ENCODE results near the gene RCN1. TPM values are rescaled to one million over a fixed set of nuclear protein-coding genes. Genes with fewer than 3 reads are reported as not detected.

RCN1 gene
- total RNA-seq, 2 experiments from 2014 or later, result 0.74 TPM; not detected in 1

- Histone ChIP-seq H3K4me1 (ENCODE audit: insufficient read depth, low read length, poor library complexity, severe bottlenecking) (no peaks in the 10 kb centered on the region), H3K9me3 (ENCODE audit: low read length) (no peaks in the 10 kb centered on the region), H3K36me3 (ENCODE audit: insufficient read depth, low read length) (no peaks in the 10 kb centered on the region), H3K27ac (ENCODE audit: low read depth, low read length, poor library complexity, severe bottlenecking) (no peak overlapping the region), H3K9me2 (ENCODE audit: insufficient read depth, low read length) (no peaks in the 10 kb centered on the region), H4K20me1 (ENCODE audit: insufficient read depth, low read length) (no peaks in the 10 kb centered on the region), H3K4me2 (ENCODE audit: low read length) (no peak overlapping the region), H3K79me2 (ENCODE audit: insufficient read depth, low read depth, low read length) (no peaks in the 10 kb centered on the region), H3K4me3 (ENCODE audit: low read depth, low read length, poor library complexity, severe bottlenecking) (no peak overlapping the region), H2AFZ (ENCODE audit: low read length) (no peak overlapping the region)
- TF ChIP-seq EZH2phosphoT487 (IDR thresholded peaks at IDR 0.05; ENCODE audit: borderline replicate concordance, low read depth, low read length) (no peak), CTCF (conservative IDR thresholded peaks at IDR 0.05; ENCODE audit: low read length) (no peak)
- intact Hi-C loops (cut with micrococcal nuclease; ENCODE audit: unreplicated experiment), result no loop called here
- CTCF ChIA-PET (ENCODE audit: unreplicated experiment), result no interaction called here
- DNase-seq (ENCODE audit: low spot score), result no peak
- no TSS peak for BruUV-seq (replicated peaks)
- POLR2A ChIA-PET, result no interaction called here
These were observed 45.8 kb downstream of the RCN1 start for GRCh38 chr11:32136657-32137056.

GRCh38 chr11:32137263-32137662 is 46.4 kb downstream of the RCN1 start:
- H3K4me2 ChIP-seq (ENCODE audit: low read length), result no peak overlapping the region
- H3K4me1 ChIP-seq (ENCODE audit: insufficient read depth, low read length, poor library complexity, severe bottlenecking), result no peaks in the 10 kb centered on the region
- no peaks in the 10 kb centered on the region for H3K79me2 ChIP-seq (ENCODE audit: insufficient read depth, low read depth, low read length)
- no peak for DNase-seq (ENCODE audit: low spot score)
- CTCF ChIA-PET (ENCODE audit: unreplicated experiment), result no interaction called here
- no peak overlapping the region for H3K27ac ChIP-seq (ENCODE audit: low read depth, low read length, poor library complexity, severe bottlenecking)
- BruUV-seq (replicated peaks), result no TSS peak
- H2AFZ ChIP-seq (ENCODE audit: low read length), result no peak overlapping the region
- intact Hi-C loops (cut with micrococcal nuclease; ENCODE audit: unreplicated experiment), result no loop called here
- POLR2A ChIA-PET, result no interaction called here
- no peak for TF ChIP-seq EZH2phosphoT487 (IDR thresholded peaks at IDR 0.05; ENCODE audit: borderline replicate concordance, low read depth, low read length)
- TF ChIP-seq CTCF (conservative IDR thresholded peaks at IDR 0.05; ENCODE audit: low read length), result no peak
- no peaks in the 10 kb centered on the region for H3K36me3 ChIP-seq (ENCODE audit: insufficient read depth, low read length)
- no peaks in the 10 kb centered on the region for H3K9me3 ChIP-seq (ENCODE audit: low read length)
- H3K9me2 ChIP-seq (ENCODE audit: insufficient read depth, low read length), result no peaks in the 10 kb centered on the region
- H3K4me3 ChIP-seq (ENCODE audit: low read depth, low read length, poor library complexity, severe bottlenecking), result no peak overlapping the region
- no peaks in the 10 kb centered on the region for H4K20me1 ChIP-seq (ENCODE audit: insufficient read depth, low read length)

GRCh38 chr11:32137869-32138268 is 47.0 kb downstream of the RCN1 start:
- no peak overlapping the region for H2AFZ ChIP-seq (ENCODE audit: low read length)
- no peak for TF ChIP-seq EZH2phosphoT487 (IDR thresholded peaks at IDR 0.05; ENCODE audit: borderline replicate concordance, low read depth, low read length)
- no peak for TF ChIP-seq CTCF (conservative IDR thresholded peaks at IDR 0.05; ENCODE audit: low read length)
- BruUV-seq (replicated peaks), result no TSS peak
- H3K4me3 ChIP-seq (ENCODE audit: low read depth, low read length, poor library complexity, severe bottlenecking), result no peak overlapping the region
- H3K36me3 ChIP-seq (ENCODE audit: insufficient read depth, low read length), result no peaks in the 10 kb centered on the region
- ChIA-PET POLR2A (no interaction called here), CTCF (ENCODE audit: unreplicated experiment) (no interaction called here)
- no peaks in the 10 kb centered on the region for H3K79me2 ChIP-seq (ENCODE audit: insufficient read depth, low read depth, low read length)
- H3K4me1 ChIP-seq (ENCODE audit: insufficient read depth, low read length, poor library complexity, severe bottlenecking), result no peaks in the 10 kb centered on the region
- no peak overlapping the region for H3K27ac ChIP-seq (ENCODE audit: low read depth, low read length, poor library complexity, severe bottlenecking)
- H3K9me3 ChIP-seq (ENCODE audit: low read length), result no peaks in the 10 kb centered on the region
- DNase-seq (ENCODE audit: low spot score), result no peak
- no peaks in the 10 kb centered on the region for H3K9me2 ChIP-seq (ENCODE audit: insufficient read depth, low read length)
- H3K4me2 ChIP-seq (ENCODE audit: low read length), result no peak overlapping the region
- intact Hi-C loops (cut with micrococcal nuclease; ENCODE audit: unreplicated experiment), result no loop called here
- no peaks in the 10 kb centered on the region for H4K20me1 ChIP-seq (ENCODE audit: insufficient read depth, low read length)

Measured in OCI-LY7 (cell line).